ENCODE results near the gene STRA6. TPM values are rescaled to one million over a fixed set of nuclear protein-coding genes. Genes with fewer than 3 reads are reported as not detected.

Gene STRA6
- total RNA-seq, 1 experiment from 2014 or later: 2.1 TPM

DNA sequence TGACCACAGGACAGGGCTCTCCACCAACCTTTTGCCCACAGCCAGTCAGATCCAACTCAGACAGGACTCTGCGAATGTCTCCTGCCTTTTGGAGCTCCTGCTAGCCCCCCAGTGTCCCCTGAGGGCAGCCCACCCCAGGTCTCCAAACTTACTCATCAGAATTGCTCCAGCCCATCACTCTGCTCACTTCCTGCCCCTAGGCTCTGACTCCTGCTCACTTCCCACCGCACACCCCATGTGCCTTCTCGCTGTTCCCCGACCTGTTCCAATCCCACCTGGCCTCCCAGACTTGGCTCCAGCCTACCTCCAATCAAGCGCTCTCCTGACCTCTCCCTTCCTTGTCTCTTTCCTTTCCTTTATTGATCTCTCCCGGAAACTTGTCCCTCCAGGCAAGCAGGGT lies 5.9 kb upstream of the STRA6 start:
- Mint-ChIP-seq H3K9me3 (ENCODE audit: unreplicated experiment) (no peaks in the 10 kb centered on the region), H3K4me1 (ENCODE audit: low read depth, unreplicated experiment) (peaks cover 10% of the 10 kb centered on the region), H3K27me3 (ENCODE audit: insufficient read depth, unreplicated experiment) (peaks cover 4% of the 10 kb centered on the region), H3K27ac (ENCODE audit: unreplicated experiment) (no peak overlapping the region), H3K4me3 (ENCODE audit: unreplicated experiment) (no peak overlapping the region), H3K36me3 (ENCODE audit: insufficient read depth, unreplicated experiment) (peaks cover 6% of the 10 kb centered on the region)
- no TSS peak for BruUV-seq (replicated peaks)
- H3K27me3 ChIP-seq (replicated peaks; ENCODE audit: control insufficient read depth, insufficient read depth, low read length): no peaks in the 10 kb centered on the region
- TF ChIP-seq, protein P1, sequence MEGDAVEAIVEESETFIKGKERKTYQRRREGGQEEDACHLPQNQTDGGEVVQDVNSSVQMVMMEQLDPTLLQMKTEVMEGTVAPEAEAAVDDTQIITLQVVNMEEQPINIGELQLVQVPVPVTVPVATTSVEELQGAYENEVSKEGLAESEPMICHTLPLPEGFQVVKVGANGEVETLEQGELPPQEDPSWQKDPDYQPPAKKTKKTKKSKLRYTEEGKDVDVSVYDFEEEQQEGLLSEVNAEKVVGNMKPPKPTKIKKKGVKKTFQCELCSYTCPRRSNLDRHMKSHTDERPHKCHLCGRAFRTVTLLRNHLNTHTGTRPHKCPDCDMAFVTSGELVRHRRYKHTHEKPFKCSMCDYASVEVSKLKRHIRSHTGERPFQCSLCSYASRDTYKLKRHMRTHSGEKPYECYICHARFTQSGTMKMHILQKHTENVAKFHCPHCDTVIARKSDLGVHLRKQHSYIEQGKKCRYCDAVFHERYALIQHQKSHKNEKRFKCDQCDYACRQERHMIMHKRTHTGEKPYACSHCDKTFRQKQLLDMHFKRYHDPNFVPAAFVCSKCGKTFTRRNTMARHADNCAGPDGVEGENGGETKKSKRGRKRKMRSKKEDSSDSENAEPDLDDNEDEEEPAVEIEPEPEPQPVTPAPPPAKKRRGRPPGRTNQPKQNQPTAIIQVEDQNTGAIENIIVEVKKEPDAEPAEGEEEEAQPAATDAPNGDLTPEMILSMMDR (IDR thresholded peaks at IDR 0.05; ENCODE audit: insufficient read depth in 1 of 2, low read depth in 1 of 2, low read length in 1 of 2, severe bottlenecking in 1 of 2, unreplicated experiment in 1 of 2): no peak
- POLR2A ChIA-PET: no interaction called here
- no peak for DNase-seq
- H3K9me3 ChIP-seq: no peaks in the 10 kb centered on the region
- intact Hi-C loops (cut with micrococcal nuclease; ENCODE audit: unreplicated experiment): no loop called here
- CTCF ChIA-PET: no interaction called here
- no peaks in the 10 kb centered on the region for H3K36me3 ChIP-seq (ENCODE audit: control insufficient read depth, insufficient read depth, low read length)
- no peak overlapping the region for H3K4me3 ChIP-seq (ENCODE audit: low read depth, low read length)
- H3K4me1 ChIP-seq: no peaks in the 10 kb centered on the region

DNA sequence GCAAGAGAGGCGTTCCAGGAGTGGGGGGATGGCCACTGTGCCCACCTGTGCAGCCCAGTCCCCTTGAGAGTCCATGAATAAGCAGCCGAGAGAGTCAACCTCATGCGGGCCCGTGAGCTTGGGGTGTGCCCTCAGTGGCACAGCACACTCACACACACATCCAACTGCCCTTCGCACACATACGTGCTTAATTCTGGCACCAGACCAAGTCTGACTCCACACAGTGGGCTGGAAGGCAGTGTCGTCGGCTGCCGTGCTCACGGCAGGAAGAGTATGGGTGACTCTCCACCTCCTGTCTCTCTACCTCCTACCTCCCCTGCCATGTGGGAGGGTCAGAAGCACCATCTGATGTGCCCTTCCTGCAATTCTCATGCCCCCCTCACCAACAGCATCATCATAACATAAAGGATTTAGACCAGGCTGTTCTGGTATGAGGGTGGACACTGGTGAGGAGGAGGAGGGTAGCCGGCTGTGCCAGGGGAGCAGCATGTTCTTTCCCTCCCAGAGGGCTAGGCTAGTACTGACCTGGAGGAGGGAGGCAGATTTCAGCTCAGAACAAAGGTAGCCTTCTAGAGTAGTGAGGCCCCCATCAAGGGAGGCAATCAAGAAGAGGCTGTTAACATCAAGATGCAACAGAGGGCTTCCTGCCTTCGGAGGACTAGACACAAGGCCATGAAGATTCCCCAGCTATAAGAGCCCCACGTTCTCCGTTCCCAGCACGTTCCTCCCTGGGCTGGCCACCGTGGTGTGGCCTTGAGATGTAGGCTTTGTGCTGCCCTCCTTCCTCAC lies 5.3 kb upstream of the STRA6 start:
- TF ChIP-seq, protein P1 (IDR thresholded peaks at IDR 0.05; ENCODE audit: insufficient read depth in 1 of 2, low read depth in 1 of 2, low read length in 1 of 2, severe bottlenecking in 1 of 2, unreplicated experiment in 1 of 2): no peak
- Histone ChIP-seq H3K27me3 (replicated peaks; ENCODE audit: control insufficient read depth, insufficient read depth, low read length) (no peaks in the 10 kb centered on the region), H3K4me3 (ENCODE audit: low read depth, low read length) (no peak overlapping the region), H3K4me1 (peaks cover 6% of the 10 kb centered on the region; the same call in 1 of the 2 replicates), H3K9me3 (no peaks in the 10 kb centered on the region), H3K36me3 (ENCODE audit: control insufficient read depth, insufficient read depth, low read length) (no peaks in the 10 kb centered on the region)
- no TSS peak for BruUV-seq (replicated peaks)
- Mint-ChIP-seq H3K4me3 (ENCODE audit: unreplicated experiment) (no peak overlapping the region), H3K36me3 (ENCODE audit: insufficient read depth, unreplicated experiment) (peaks cover 6% of the 10 kb centered on the region), H3K27ac (ENCODE audit: unreplicated experiment) (no peak overlapping the region), H3K4me1 (ENCODE audit: low read depth, unreplicated experiment) (peaks cover 14% of the 10 kb centered on the region), H3K27me3 (ENCODE audit: insufficient read depth, unreplicated experiment) (peaks cover 4% of the 10 kb centered on the region), H3K9me3 (ENCODE audit: unreplicated experiment) (no peaks in the 10 kb centered on the region)
- POLR2A ChIA-PET: no interaction called here
- intact Hi-C loops (cut with micrococcal nuclease; ENCODE audit: unreplicated experiment): no loop called here
- DNase-seq: no peak
- CTCF ChIA-PET: no interaction called here

DNA sequence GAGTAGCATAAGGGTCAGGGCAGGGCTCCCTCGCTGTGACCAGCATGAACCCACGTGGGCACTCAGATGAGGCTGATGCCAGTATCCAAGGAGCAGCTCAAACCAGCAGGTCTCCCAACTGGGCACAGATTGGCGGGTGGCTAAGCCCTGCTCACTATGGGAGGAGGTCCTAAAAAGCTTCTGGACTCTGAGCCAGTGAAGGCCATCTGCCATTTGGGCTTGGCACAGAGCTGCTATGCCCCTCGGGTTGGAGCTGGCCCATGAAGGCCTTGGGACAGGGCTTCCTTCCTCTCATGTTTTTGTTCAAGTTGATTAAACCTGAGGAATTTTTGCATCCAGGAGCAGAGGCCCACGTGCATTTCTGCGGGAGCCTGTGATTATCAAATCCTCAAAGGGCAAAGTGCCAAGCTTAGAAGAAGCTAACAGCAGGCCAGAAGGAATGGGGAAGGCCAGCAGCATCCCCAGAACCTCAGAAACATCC lies 4.3 kb upstream of the STRA6 start:
- Histone ChIP-seq H3K27me3 (replicated peaks; ENCODE audit: control insufficient read depth, insufficient read depth, low read length) (no peaks in the 10 kb centered on the region), H3K4me1 (peaks cover 12% of the 10 kb centered on the region; the same call in 1 of the 2 replicates), H3K36me3 (ENCODE audit: control insufficient read depth, insufficient read depth, low read length) (no peaks in the 10 kb centered on the region), H3K4me3 (ENCODE audit: low read depth, low read length) (no peak overlapping the region), H3K9me3 (no peaks in the 10 kb centered on the region)
- Mint-ChIP-seq H3K4me1 (ENCODE audit: low read depth, unreplicated experiment) (peaks cover 14% of the 10 kb centered on the region), H3K27ac (ENCODE audit: unreplicated experiment) (no peak overlapping the region), H3K4me3 (ENCODE audit: unreplicated experiment) (no peak overlapping the region), H3K27me3 (ENCODE audit: insufficient read depth, unreplicated experiment) (peaks cover 3% of the 10 kb centered on the region), H3K36me3 (ENCODE audit: insufficient read depth, unreplicated experiment) (peaks cover 6% of the 10 kb centered on the region), H3K9me3 (ENCODE audit: unreplicated experiment) (no peaks in the 10 kb centered on the region)
- DNase-seq: no peak
- BruUV-seq (replicated peaks): no TSS peak
- ChIA-PET POLR2A (no interaction called here), CTCF (no interaction called here)
- intact Hi-C loops (cut with micrococcal nuclease; ENCODE audit: unreplicated experiment): no loop called here
- TF ChIP-seq, protein P1 (IDR thresholded peaks at IDR 0.05; ENCODE audit: insufficient read depth in 1 of 2, low read depth in 1 of 2, low read length in 1 of 2, severe bottlenecking in 1 of 2, unreplicated experiment in 1 of 2): no peak
